HL-60 (cell line): Measurements from ENCODE around the gene NPAS2.

Source experiments
- CTCF ChIP-seq: IDR thresholded peaks from one replicate; pipeline ENCODE4 v1.5.1; 2011; ENCODE audit warnings: low read length, control low read depth, inconsistent platforms; ENCODE audit not compliant: insufficient read depth
- POLR2AphosphoS5 ChIP-seq: IDR thresholded peaks from 2 replicates; pipeline ENCODE4 v1.6.1; 2012; ENCODE audit warnings: low read depth

- no peak for TF ChIP-seq CTCF
- TF ChIP-seq POLR2AphosphoS5 = no peak
Observed at GRCh38 chr2:101022221-101022620, 202.3 kb downstream of the NPAS2 start.
